ENCODE results near the gene MCU. TPM values are rescaled to one million over a fixed set of nuclear protein-coding genes. Genes with fewer than 3 reads are reported as not detected.
"Not testable (repeated sequence)": the region's sequence is repeated elsewhere in the genome, so short reads cannot be mapped to it uniquely, and the experiment has no call there.

MCU gene
- total and polyA plus RNA-seq, 7 donors = 32.4 to 118 (median 66.1) TPM

- H3K27me3 ChIP-seq (ENCODE audit: insufficient read depth in 3 of 3, low read length in 2 of 3) = no peaks in the 10 kb centered on the region
- ATAC-seq (no peak), DNase-seq (no peak)
- no peaks in the 10 kb centered on the region for H3K36me3 ChIP-seq (ENCODE audit: insufficient read depth in 1 of 2, low read depth in 1 of 2)
- no peak for TF ChIP-seq CTCF (IDR thresholded peaks at IDR 0.05)
- 93 to 97% (median 94%) methylated on average over 8 of the region's 8 CpGs for WGBS, 3 donors
- H3K4me1 ChIP-seq = no peaks in the 10 kb centered on the region
- no peak overlapping the region for H3K27ac ChIP-seq
- H3K4me3 ChIP-seq = no peak overlapping the region
- peaks cover 11% of the 10 kb centered on the region for H3K9me3 ChIP-seq
- intact Hi-C loops (cut with DNase I) = no loop called here
These were observed 226.4 kb downstream of the MCU start for GRCh38 chr10:72918352-72918751.

GRCh38 chr10:72921147-72921683 lies 229.3 kb downstream of the MCU start:
- H3K27ac ChIP-seq; ATAC-seq; H3K4me1 ChIP-seq; DNase-seq; H3K27me3 ChIP-seq (ENCODE audit: insufficient read depth in 3 of 3, low read length in 2 of 3); H3K4me3 ChIP-seq; H3K36me3 ChIP-seq (ENCODE audit: insufficient read depth in 1 of 2, low read depth in 1 of 2); intact Hi-C loops (cut with DNase I): not testable (repeated sequence)
- H3K9me3 ChIP-seq = peaks cover 11% of the 10 kb centered on the region
- 93 to 100% (median 100%) methylated on average over 1 of the region's 1 CpG for WGBS, 3 donors

- Histone ChIP-seq H3K27me3 (ENCODE audit: insufficient read depth in 3 of 3, low read length in 2 of 3) (no peaks in the 10 kb centered on the region), H3K36me3 (ENCODE audit: insufficient read depth in 1 of 2, low read depth in 1 of 2) (no peaks in the 10 kb centered on the region), H3K4me1 (no peaks in the 10 kb centered on the region), H3K4me3 (no peak overlapping the region), H3K27ac (no peak overlapping the region), H3K9me3 (peaks cover 8% of the 10 kb centered on the region)
- intact Hi-C loops (cut with DNase I) = no loop called here
- ATAC-seq (no peak), DNase-seq (no peak)
- WGBS, 3 donors = 93 to 97% (median 94%) methylated on average over 13 of the region's 13 CpGs
- TF ChIP-seq CTCF (IDR thresholded peaks at IDR 0.05) = no peak
These were observed 232.4 kb downstream of the MCU start for GRCh38 chr10:72924351-72924750.

GRCh38 chr10:72925951-72926465 lies 234.1 kb downstream of the MCU start:
- Histone ChIP-seq H3K36me3 (ENCODE audit: insufficient read depth in 1 of 2, low read depth in 1 of 2) (no peaks in the 10 kb centered on the region), H3K9me3 (peaks cover 8% of the 10 kb centered on the region), H3K4me3 (no peak overlapping the region), H3K27me3 (ENCODE audit: insufficient read depth in 3 of 3, low read length in 2 of 3) (no peaks in the 10 kb centered on the region), H3K4me1 (no peaks in the 10 kb centered on the region), H3K27ac (no peak overlapping the region)
- intact Hi-C loops (cut with DNase I) = no loop called here
- TF ChIP-seq CTCF (IDR thresholded peaks at IDR 0.05) = no peak
- DNase-seq (no peak), ATAC-seq (no peak)
- 66 to 83% (median 67%) methylated on average over 3 of the region's 3 CpGs for WGBS, 3 donors

- Histone ChIP-seq H3K27ac (no peak overlapping the region), H3K36me3 (ENCODE audit: insufficient read depth in 1 of 2, low read depth in 1 of 2) (no peaks in the 10 kb centered on the region), H3K9me3 (no peaks in the 10 kb centered on the region), H3K27me3 (ENCODE audit: insufficient read depth in 3 of 3, low read length in 2 of 3) (no peaks in the 10 kb centered on the region), H3K4me1 (no peaks in the 10 kb centered on the region), H3K4me3 (no peak overlapping the region)
- ATAC-seq = no peak
- 69 to 75% (median 75%) methylated on average over 5 of the region's 5 CpGs for WGBS, 3 donors
- no peak for DNase-seq
- intact Hi-C loops (cut with DNase I) = no loop called here
- no peak for TF ChIP-seq CTCF (IDR thresholded peaks at IDR 0.05)
These were observed 235.5 kb downstream of the MCU start for GRCh38 chr10:72927485-72927884.
